HG02588 (cell line): Measurements from ENCODE around the gene PLA2G2D.
"Not testable (repeated sequence)": the region's sequence is repeated elsewhere in the genome, so short reads cannot be mapped to it uniquely, and the experiment has no call there.

Source experiments
- ATAC-seq: cut with Tn5 transposase; IDR thresholded peaks from one replicate; pipeline ENCODE4 v1.9.1; 2021; ENCODE audit warnings: mild to moderate bottlenecking, moderate library complexity; ENCODE audit not compliant: unreplicated experiment

PLA2G2D gene

GRCh38 chr1:20143318-20143717 is 24.0 kb upstream of the PLA2G2D start:
- no peak for ATAC-seq

GRCh38 chr1:20142001-20142710 is 22.8 kb upstream of the PLA2G2D start:
- ATAC-seq, result no peak

- ATAC-seq, result no peak
Measured at GRCh38 chr1:20141466-20141865, 22.1 kb upstream of the PLA2G2D start.

- no peak for ATAC-seq
Measured at GRCh38 chr1:20141001-20141400, 21.7 kb upstream of the PLA2G2D start.

- ATAC-seq, result no peak
Measured at GRCh38 chr1:20139776-20140612, 20.7 kb upstream of the PLA2G2D start.

GRCh38 chr1:20138961-20139550 is 19.7 kb upstream of the PLA2G2D start, which contains the start of gene PLA2G2F:
Gene PLA2G2F (plus strand): TSS chr1:20139323. CDS start chr1:20139428, 105 bp downstream.
- no peak for ATAC-seq

- ATAC-seq, result no peak
Measured at GRCh38 chr1:20138346-20138745, 19.0 kb upstream of the PLA2G2D start.

- ATAC-seq, result no peak
Measured at GRCh38 chr1:20137604-20138003, 18.3 kb upstream of the PLA2G2D start.

GRCh38 chr1:20137055-20137454 is 17.7 kb upstream of the PLA2G2D start:
- ATAC-seq, result no peak

GRCh38 chr1:20136249-20136648 is 16.9 kb upstream of the PLA2G2D start:
- no peak for ATAC-seq

GRCh38 chr1:20134995-20135394 is 15.7 kb upstream of the PLA2G2D start:
- ATAC-seq, result no peak

GRCh38 chr1:20130518-20130917 is 11.2 kb upstream of the PLA2G2D start:
- not testable (repeated sequence) for ATAC-seq

GRCh38 chr1:20126806-20127440 is 7.6 kb upstream of the PLA2G2D start:
- ATAC-seq, result no peak

GRCh38 chr1:20126041-20126805 is 6.9 kb upstream of the PLA2G2D start:
- peak; percentile 60 for ATAC-seq

- no peak for ATAC-seq
Measured at GRCh38 chr1:20125100-20125499, 5.8 kb upstream of the PLA2G2D start.

GRCh38 chr1:20124456-20125057 is 5.2 kb upstream of the PLA2G2D start:
- no peak for ATAC-seq

- no peak for ATAC-seq
Measured at GRCh38 chr1:20123722-20124455, 4.6 kb upstream of the PLA2G2D start.

GRCh38 chr1:20120796-20121195 is 1.5 kb upstream of the PLA2G2D start:
- no peak for ATAC-seq

- no peak for ATAC-seq
Measured at GRCh38 chr1:20117236-20117635, 2.1 kb downstream of the PLA2G2D start.
